Thyroid gland (tissue), 4 donors: Measurements from ENCODE around the gene EPB41L5. TPM values are rescaled to one million over a fixed set of nuclear protein-coding genes. Genes with fewer than 3 reads are reported as not detected.
"Not testable (repeated sequence)": the region's sequence is repeated elsewhere in the genome, so short reads cannot be mapped to it uniquely, and the experiment has no call there.

Source experiments
- DNase-seq, 2 donors: peaks; one replicate each; pipeline ENCODE4 v3.0.0-alpha.2; 2019
- H3K27ac ChIP-seq, 3 donors: fragments of 200-600 bp; sonication (generic); 1 replicate in 2 of 3; 2 replicates in 1 of 3; pipeline ENCODE4 v1.5.1; 2016 to 2019; ENCODE audit warnings: mild to moderate bottlenecking in 1 of 3, moderate library complexity in 1 of 3
- H3K27me3 ChIP-seq: fragments of 200-600 bp; sonication (generic); one replicate; pipeline ENCODE4 v1.5.1; 2019
- H3K36me3 ChIP-seq, 2 donors: fragments of 200-600 bp; sonication (generic); one replicate each; pipeline ENCODE4 v1.5.1; 2016 to 2019
- H3K4me1 ChIP-seq, 2 donors: fragments of 200-600 bp; sonication (generic); one replicate each; pipeline ENCODE4 v1.5.1; 2017 to 2019
- H3K4me3 ChIP-seq, 3 donors: fragments of 200-600 bp; sonication (generic); replicated peaks in 1 of 3; 1 replicate in 2 of 3; 2 replicates in 1 of 3; pipeline ENCODE4 v1.5.1; 2016; ENCODE audit warnings: mild to moderate bottlenecking in 1 of 3
- H3K9me3 ChIP-seq: fragments of 200-600 bp; sonication (generic); one replicate; pipeline ENCODE4 v1.5.1; 2017
- POLR2A ChIP-seq, 2 donors: fragments of 450-650 bp; IDR thresholded peaks; one replicate each; pipeline ENCODE4 v1.6.1; 2017; ENCODE audit warnings: antibody characterized with exemption in 2 of 2, mild to moderate bottlenecking in 2 of 2, moderate library complexity in 1 of 2
- WGBS, 2 donors: methylation state at CpG; one replicate each; pipeline ENCODE4 v1.1.5; 2017; 5-methylcytosine and 5-hydroxymethylcytosine counted together
- intact Hi-C: fragments of 100-400 bp; cut with DNase I; formaldehyde crosslinking; loops from one replicate; pipeline ENCODE4 v1.15.1; 2023
- total RNA-seq, 4 donors: library from RNA; depleted of rRNA; stranded (reverse); fragments of >200 nt; gene quantifications; one replicate each; pipeline ENCODE4 v1.2.3, GENCODE V29; 2016
- TF ChIP-seq, protein P1 (sequence below), 6 experiments: fragments of 200-600 bp in 3 of 6; fragments of 450-650 bp in 3 of 6; sonication (generic) in 3 of 6; IDR thresholded peaks; one replicate each; pipeline ENCODE4 v1.5.1; 2016 to 2019; ENCODE audit warnings: antibody characterized with exemption in 6 of 6, mild to moderate bottlenecking in 2 of 6, inconsistent platforms in 1 of 6, moderate library complexity in 1 of 6

Gene EPB41L5
- total RNA-seq, 4 donors from 2014 or later: 82.2 to 126 (median 116) TPM

DNA sequence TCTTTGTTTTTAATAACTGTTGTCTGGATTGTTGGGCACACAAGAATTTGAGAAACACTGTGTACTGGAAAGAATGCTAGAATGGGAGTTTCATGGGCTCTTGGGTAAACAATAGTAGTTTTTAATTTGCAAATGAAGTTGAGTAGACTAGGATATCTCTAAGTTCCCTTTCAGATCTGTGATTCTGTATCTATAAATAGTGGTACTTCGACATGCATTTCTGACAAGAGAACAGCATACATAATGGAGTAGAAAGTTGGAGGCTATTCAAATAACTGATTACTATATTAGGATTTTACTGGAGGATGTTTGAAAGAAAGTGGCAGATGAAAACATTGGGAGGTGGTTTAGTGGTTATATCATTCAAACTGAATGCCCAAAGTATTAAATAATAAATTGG is 29.5 kb downstream of the EPB41L5 start:
- TF ChIP-seq POLR2A (IDR thresholded peaks at IDR 0.05): no peak
- TF ChIP-seq, protein P1, sequence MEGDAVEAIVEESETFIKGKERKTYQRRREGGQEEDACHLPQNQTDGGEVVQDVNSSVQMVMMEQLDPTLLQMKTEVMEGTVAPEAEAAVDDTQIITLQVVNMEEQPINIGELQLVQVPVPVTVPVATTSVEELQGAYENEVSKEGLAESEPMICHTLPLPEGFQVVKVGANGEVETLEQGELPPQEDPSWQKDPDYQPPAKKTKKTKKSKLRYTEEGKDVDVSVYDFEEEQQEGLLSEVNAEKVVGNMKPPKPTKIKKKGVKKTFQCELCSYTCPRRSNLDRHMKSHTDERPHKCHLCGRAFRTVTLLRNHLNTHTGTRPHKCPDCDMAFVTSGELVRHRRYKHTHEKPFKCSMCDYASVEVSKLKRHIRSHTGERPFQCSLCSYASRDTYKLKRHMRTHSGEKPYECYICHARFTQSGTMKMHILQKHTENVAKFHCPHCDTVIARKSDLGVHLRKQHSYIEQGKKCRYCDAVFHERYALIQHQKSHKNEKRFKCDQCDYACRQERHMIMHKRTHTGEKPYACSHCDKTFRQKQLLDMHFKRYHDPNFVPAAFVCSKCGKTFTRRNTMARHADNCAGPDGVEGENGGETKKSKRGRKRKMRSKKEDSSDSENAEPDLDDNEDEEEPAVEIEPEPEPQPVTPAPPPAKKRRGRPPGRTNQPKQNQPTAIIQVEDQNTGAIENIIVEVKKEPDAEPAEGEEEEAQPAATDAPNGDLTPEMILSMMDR (IDR thresholded peaks at IDR 0.05): no peak
- Histone ChIP-seq H3K27ac (no peak overlapping the region), H3K36me3 (peaks cover 0 to 3% of the 10 kb centered on the region in 2 donors), H3K4me3 (no peak overlapping the region), H3K27me3 (no peaks in the 10 kb centered on the region), H3K9me3 (no peaks in the 10 kb centered on the region), H3K4me1 (peaks cover 16% of the 10 kb centered on the region in 2 donors)
- intact Hi-C loops: no loop called here
- no peak for DNase-seq
- 68 to 75% methylated on average over 1 of the region's 1 CpG for WGBS, 2 donors

DNA sequence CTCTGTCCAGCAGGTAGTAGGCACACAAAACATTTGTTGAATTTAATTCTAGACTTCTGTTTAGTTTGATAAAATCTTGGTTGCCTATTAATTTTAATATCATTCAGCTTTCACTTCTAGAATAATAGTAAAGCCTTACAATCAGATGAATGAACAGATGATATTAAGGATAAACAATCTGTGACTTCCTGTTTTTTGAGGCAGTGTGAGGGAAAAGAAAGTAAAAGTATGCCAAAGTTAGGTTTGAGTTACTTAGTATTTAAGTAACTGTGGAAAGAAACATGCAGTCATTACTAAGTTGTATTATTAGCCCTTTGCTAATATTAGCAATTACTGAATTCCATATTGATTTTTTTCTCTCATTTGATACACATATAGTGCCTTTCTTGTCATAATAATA is 31.5 kb downstream of the EPB41L5 start:
- H3K27ac ChIP-seq: no peak overlapping the region
- no peak for DNase-seq
- H3K4me3 ChIP-seq: no peak overlapping the region
- H3K9me3 ChIP-seq: no peaks in the 10 kb centered on the region
- H3K4me1 ChIP-seq: peaks cover 13 to 16% of the 10 kb centered on the region in 2 donors
- TF ChIP-seq, protein P1 (IDR thresholded peaks at IDR 0.05): no peak
- TF ChIP-seq POLR2A (IDR thresholded peaks at IDR 0.05): no peak
- H3K27me3 ChIP-seq: no peaks in the 10 kb centered on the region
- intact Hi-C loops: no loop called here
- H3K36me3 ChIP-seq: peaks cover 0 to 3% of the 10 kb centered on the region in 2 donors

DNA sequence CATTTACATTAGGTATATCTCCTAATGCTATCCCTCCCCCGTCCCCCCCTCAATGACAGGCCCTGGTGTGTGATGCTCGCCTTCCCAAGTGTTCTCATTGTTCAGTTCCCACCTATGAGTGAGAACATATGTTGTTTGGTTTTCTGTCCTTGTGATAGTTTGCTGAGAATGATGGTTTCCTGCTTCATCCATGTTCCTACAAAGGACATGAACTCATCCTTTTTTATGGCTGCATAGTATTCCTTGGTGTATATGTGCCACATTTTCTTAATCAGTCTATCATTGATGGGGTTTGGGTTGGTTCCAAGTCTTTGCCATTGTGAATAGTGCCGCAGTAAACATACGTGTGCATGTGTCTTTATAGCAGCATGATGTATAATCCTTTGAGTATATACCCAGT is 32.9 kb downstream of the EPB41L5 start:
- H3K36me3 ChIP-seq, H3K27ac ChIP-seq, DNase-seq, H3K9me3 ChIP-seq, intact Hi-C loops, H3K4me3 ChIP-seq, H3K27me3 ChIP-seq: not testable (repeated sequence)
- WGBS, 2 donors: 98 to 100% methylated on average over 4 of the region's 4 CpGs
- H3K4me1 ChIP-seq: peaks cover 13 to 16% of the 10 kb centered on the region in 2 donors

DNA sequence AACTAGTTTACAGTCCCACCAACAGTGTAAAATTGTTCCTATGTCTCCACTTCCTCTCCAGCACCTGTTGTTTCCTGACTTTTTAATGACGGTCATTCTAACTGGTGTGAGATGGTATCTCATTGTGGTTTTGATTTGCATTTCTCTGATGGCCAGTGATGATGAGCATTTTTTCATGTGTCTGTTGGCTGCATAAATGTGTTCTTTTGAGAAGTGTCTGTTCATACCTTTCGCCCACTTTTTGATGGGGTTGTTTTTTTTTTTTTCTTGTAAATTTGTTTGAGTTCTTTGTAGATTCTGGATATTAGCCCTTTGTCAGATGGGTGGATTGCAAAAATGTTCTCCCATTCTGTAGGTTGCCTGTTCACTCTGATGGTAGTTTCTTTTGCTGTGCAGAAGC is 33.4 kb downstream of the EPB41L5 start:
- H3K9me3 ChIP-seq, H3K27ac ChIP-seq, H3K36me3 ChIP-seq, H3K4me3 ChIP-seq, DNase-seq, H3K27me3 ChIP-seq, intact Hi-C loops: not testable (repeated sequence)
- WGBS, 2 donors: 95 to 100% methylated on average over 2 of the region's 2 CpGs
- H3K4me1 ChIP-seq: peaks cover 13 to 14% of the 10 kb centered on the region in 2 donors

DNA sequence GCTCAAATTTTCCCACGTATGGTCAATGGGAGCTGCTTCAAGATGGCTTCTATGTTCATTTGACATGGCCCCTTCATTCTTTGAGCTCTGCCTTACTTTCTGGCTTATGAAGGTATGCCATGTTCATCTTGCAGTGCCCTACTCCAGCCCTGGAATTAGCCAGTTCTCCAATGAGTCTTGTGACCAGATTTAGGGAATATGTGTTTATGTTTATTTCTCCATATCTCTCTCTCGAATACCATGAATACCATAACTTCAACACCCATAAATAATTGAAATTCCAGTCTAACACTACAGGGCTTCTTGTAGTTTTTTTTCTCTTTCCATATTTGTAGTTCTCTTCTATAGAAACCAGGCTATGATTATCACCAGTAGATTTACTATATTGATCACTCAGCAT is 39.7 kb downstream of the EPB41L5 start:
- intact Hi-C loops: no loop called here
- 93 to 95% methylated on average over 2 of the region's 2 CpGs for WGBS, 2 donors
- TF ChIP-seq, protein P1 (IDR thresholded peaks at IDR 0.05): no peak
- no peak for TF ChIP-seq POLR2A (IDR thresholded peaks at IDR 0.05)

DNA sequence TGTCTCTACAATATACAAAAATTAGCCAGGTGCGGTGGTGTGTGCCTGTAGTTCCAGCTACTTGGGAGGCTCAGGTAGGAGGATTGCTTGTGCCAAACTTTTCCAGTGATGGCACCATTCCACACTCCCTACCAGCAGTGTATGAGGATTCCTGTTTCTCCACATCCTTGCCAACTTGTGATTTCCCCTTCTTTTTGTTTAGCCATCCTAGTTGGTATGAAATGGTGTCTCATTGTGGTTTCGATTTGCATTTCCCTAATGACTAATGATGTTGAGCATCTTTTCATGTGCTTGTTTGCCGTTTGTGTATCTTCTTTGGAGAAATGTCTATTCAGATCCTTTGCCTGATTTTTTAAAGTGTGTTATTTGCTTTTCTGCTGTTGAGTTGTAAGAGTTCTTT is 41.0 kb downstream of the EPB41L5 start:
- intact Hi-C loops: no loop called here
- Histone ChIP-seq H3K27me3 (no peaks in the 10 kb centered on the region), H3K27ac (no peak overlapping the region), H3K36me3 (no peaks in the 10 kb centered on the region), H3K4me3 (no peak overlapping the region), H3K9me3 (no peaks in the 10 kb centered on the region), H3K4me1 (no peaks in the 10 kb centered on the region)
- WGBS, 2 donors: 95 to 98% methylated on average over 3 of the region's 3 CpGs
- DNase-seq: no peak
- TF ChIP-seq, protein P1 (IDR thresholded peaks at IDR 0.05): no peak
- no peak for TF ChIP-seq POLR2A (IDR thresholded peaks at IDR 0.05)

More for the DNA sequence above, 39.7 kb downstream of the EPB41L5 start:
- Histone ChIP-seq H3K4me3 (no peak overlapping the region), H3K4me1 (no peaks in the 10 kb centered on the region), H3K9me3 (no peaks in the 10 kb centered on the region), H3K36me3 (no peaks in the 10 kb centered on the region), H3K27ac (no peak overlapping the region), H3K27me3 (no peaks in the 10 kb centered on the region)
- no peak for DNase-seq
